GM12864 (cell line): Measurements from ENCODE around the gene UROC1.

Experiments
- DNase-seq: peaks from one replicate; pipeline ENCODE4 v3.0.0-alpha.2; 2011; ENCODE audit warnings: low read depth
- H3K4me3 ChIP-seq: 2 replicates; pipeline ENCODE4 v1.5.1; 2011; ENCODE audit warnings: mild to moderate bottlenecking, low read depth, low read length, control low read depth
- TF ChIP-seq, protein P1 (sequence below): IDR thresholded peaks from 2 replicates; pipeline ENCODE4 v1.5.1; 2011; ENCODE audit warnings: low read depth, mild to moderate bottlenecking, moderate library complexity, low read length, control low read depth, inconsistent platforms; ENCODE audit errors: missing control alignments

UROC1 gene

DNA sequence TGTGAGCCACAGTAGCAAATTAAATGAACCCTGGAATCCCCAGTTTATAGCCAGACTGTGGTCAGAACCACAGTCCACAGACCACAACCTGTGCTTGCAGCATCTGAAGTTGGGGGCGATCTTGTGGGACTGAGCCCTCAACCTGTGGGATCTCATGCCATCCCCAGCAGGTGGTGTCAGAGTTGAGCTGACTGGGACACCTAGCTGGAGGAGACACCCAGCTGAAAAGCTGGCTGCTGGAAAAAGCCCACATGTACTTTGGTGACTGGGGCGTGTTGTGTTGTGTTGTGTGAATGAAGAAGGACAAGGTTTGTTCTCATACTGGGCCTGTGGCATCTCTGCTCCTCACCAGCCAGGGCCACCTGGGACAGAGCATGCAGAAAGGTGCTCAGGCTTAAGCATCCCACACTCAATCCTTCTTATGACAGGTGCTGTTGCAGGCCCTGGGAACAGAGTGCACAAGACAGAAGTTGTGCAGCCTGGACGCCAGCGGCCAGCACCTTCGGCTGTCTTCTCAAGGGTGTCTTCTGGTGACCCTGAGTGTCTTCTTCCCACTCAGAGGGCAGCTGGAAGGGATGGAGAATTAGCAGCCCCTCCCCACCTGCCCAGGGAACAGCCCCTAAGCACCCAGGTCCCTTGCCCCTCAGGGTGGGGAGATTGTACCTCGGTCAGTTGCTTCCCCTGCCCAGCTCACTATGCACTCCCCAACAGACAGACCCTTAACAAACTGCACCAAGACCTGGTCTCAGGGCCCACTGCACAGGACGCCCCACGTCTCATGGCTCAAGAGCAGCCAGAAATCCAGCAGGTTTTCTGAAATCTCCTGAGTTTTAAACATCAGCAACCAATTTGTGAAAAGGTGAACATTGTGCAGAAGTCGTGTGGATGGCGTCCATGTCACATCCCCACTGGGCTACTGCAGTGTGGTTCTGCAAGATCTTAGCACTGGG lies 2.2 kb upstream of the UROC1 start:
- TF ChIP-seq, protein P1, sequence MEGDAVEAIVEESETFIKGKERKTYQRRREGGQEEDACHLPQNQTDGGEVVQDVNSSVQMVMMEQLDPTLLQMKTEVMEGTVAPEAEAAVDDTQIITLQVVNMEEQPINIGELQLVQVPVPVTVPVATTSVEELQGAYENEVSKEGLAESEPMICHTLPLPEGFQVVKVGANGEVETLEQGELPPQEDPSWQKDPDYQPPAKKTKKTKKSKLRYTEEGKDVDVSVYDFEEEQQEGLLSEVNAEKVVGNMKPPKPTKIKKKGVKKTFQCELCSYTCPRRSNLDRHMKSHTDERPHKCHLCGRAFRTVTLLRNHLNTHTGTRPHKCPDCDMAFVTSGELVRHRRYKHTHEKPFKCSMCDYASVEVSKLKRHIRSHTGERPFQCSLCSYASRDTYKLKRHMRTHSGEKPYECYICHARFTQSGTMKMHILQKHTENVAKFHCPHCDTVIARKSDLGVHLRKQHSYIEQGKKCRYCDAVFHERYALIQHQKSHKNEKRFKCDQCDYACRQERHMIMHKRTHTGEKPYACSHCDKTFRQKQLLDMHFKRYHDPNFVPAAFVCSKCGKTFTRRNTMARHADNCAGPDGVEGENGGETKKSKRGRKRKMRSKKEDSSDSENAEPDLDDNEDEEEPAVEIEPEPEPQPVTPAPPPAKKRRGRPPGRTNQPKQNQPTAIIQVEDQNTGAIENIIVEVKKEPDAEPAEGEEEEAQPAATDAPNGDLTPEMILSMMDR, result no peak
- DNase-seq, result no peak
- H3K4me3 ChIP-seq, result no peak overlapping the region

DNA sequence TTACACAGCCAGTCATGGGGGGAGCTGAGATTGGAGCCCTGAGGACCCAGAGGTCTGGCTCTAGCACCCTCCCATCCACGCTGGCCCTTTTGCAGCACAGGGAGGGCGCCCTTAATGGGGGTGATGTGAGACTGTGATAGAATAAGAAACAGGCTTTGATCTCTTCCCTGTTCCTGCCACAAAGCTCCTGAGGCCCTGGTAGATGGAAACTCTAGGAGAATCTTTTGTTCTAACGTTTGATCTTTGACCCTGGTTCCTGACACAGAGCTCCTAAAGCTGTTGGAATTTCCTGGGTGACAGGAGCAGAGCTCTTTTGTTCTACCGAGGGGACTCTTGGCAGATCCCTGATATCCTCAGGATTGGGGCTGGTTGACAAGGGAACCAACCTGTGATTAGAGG lies 1.2 kb upstream of the UROC1 start:
- no peak overlapping the region for H3K4me3 ChIP-seq
- TF ChIP-seq, protein P1, result no peak
- DNase-seq, result no peak

- no peak for DNase-seq
- TF ChIP-seq, protein P1, result no peak
- no peak overlapping the region for H3K4me3 ChIP-seq
Observed at GRCh38 chr3:126517986-126518778, 609 bp upstream of the UROC1 start.

DNA sequence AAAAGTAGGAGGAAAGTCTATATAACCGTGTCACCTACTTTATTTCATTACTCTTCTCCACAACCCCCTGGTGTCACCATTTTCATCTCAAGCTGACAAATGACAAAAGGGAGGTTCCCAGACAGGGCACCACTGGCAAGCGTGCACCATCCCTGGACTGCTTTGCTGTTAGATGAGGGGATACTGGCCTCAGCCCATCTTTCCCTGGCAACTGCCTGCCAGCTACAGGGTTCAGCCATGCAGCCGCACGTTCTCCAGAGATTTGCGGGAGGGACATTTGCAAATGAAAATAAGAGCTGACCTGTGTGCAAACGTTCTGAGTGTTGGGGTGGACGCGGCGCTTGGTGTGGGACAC lies 660 bp downstream of the UROC1 start:
- DNase-seq, result no peak
- H3K4me3 ChIP-seq, result no peak overlapping the region
- TF ChIP-seq, protein P1, result no peak

DNA sequence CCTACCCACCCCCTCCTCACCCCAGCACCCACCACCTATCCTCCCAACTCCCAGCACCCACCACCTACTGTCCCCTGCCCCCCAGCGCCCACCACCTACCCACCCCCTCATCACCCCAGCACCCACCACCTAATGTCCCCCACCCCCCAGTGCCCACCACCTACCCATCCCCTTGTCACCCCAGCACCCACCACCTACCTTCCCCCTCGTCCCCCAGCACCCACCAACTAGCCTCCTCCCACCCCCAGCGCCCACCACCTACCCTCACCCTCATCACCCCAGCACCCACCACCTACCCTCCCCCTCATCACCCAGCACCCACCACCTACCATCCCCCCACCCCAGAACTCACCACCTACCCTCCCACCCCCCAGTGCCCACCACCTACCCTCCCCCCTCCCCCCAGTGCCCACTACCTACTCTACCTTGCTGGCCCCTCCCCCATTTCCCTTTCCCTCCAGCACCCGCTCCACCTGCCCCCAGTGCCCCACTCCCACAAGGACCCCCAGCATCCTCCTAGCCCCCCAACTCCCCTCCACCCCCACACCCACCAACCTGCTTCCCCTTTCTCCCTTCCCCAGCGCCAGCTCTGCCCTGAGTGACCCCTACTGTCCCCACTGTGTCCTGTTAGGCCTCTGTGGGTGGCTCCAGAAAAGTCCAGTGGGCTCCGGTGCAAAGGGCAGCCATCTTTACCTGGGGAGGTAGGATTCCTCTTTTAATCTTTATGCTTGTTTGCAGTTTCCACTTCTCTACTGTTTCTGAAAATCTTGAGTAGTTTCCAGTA lies 1.2 kb downstream of the UROC1 start:
- no peak overlapping the region for H3K4me3 ChIP-seq
- DNase-seq, result no peak
- TF ChIP-seq, protein P1, result no peak

DNA sequence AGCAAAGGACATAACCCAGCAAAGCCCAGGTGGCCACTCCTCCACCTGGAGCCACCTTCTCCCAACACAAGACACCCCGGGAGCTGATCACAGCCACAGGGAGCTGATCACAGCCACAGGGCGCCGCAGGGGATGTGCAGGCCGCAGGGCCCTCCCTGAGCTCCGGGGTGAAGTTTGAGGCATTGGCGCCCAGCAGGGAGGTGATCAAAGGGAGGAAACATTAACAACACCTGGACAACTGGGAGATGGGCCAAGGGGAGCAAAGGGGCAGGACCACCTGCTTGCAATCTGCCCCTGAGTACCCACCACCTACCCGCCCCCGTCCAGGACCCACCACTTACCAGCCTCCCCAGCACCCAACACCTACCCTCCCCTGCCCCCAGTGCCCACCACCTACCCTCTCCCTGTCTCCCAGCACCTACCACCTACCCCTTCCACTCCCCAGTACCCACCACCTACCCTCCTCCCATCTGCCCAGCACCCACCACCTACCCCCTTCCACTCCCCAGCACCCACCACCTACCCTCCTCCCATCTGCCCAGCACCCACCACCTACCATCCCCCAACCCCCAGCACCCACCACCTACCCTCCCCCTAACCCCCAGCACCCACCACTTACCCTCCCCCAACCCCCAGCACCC lies 2.4 kb downstream of the UROC1 start:
- H3K4me3 ChIP-seq, result no peak overlapping the region
- DNase-seq, result no peak
- TF ChIP-seq, protein P1, result no peak
